GM12878 (cell line): ENCODE data around the gene ACTR1B. TPM values are rescaled to one million over a fixed set of nuclear protein-coding genes. Genes with fewer than 3 reads are reported as not detected.
A peak's percentile ranks its signal among the peaks of the same experiment; 100 is the strongest.

ENCODE experiments used
- ATAC-seq: fragments of 200-7000 bp; cut with Tn5 transposase; 3 replicates; pipeline ENCODE4 v1.9.1; 2020; ENCODE audit warnings: mild to moderate bottlenecking, moderate library complexity
- BruUV-seq: library from RNA; stranded (reverse); fragments of 400-500 nt; replicated peaks from 2 replicates; lab custom pipeline; 2021; lab: Mats Ljungman, UMichigan
- CTCF ChIA-PET: fragments of 300-600 bp; sonication (Branson Sonifier 250); formaldehyde crosslinking; extraction: SDS; loops from one replicate; lab custom pipeline; 2021; ENCODE audit warnings: inconsistent platforms; lab: Yijun Ruan, JAX
- POLR2A ChIA-PET: fragments of 350-600 bp; formaldehyde crosslinking; extraction: SDS; loops from one replicate; lab custom pipeline; 2021; ENCODE audit warnings: inconsistent platforms; lab: Charles Lee
- RAD21 ChIA-PET: fragments of 300-600 bp; sonication (Branson Sonifier 250); formaldehyde crosslinking; loops from one replicate; lab custom pipeline; 2023; ENCODE audit warnings: antibody characterized with exemption; ENCODE audit not compliant: unreplicated experiment; lab: Charles Lee
- SMC1A ChIA-PET: fragments of 300-600 bp; sonication (Branson Sonifier 250); formaldehyde crosslinking; loops from one replicate; lab custom pipeline; 2023; ENCODE audit not compliant: unreplicated experiment, uncharacterized antibody; lab: Charles Lee
- DNase-seq: peaks from one replicate; pipeline ENCODE4 v3.0.0-alpha.2; 2011; ENCODE audit warnings: low read depth, low spot score
- FAIRE-seq: peaks from 3 replicates; lab custom pipeline; 2011; peaks lifted over from hg19 to GRCh38; lab: Jason Lieb, UNC
- H2AFZ ChIP-seq: 2 replicates; pipeline ENCODE4 v1.6.0; 2011; ENCODE audit warnings: low read depth, low read length, control low read depth; ENCODE audit not compliant: control insufficient read depth
- H3K27ac ChIP-seq: 2 replicates; pipeline ENCODE4 v1.5.1; 2011; ENCODE audit warnings: control low read depth; ENCODE audit not compliant: control insufficient read depth, insufficient read depth
- H3K27me3 ChIP-seq, 2 experiments: replicated peaks in 1 of 2; 2 replicates each; pipeline versions ENCODE4 v1.6.0 to v1.6.1; 2011; ENCODE audit warnings: low read length in 1 of 2; ENCODE audit not compliant: control insufficient read depth in 2 of 2, insufficient read depth in 2 of 2
- H3K36me3 ChIP-seq, 2 experiments: 2 replicates each; pipeline ENCODE4 v1.5.1; 2011; ENCODE audit warnings: low read length in 1 of 2; ENCODE audit not compliant: control insufficient read depth in 2 of 2, insufficient read depth in 2 of 2
- H3K4me1 ChIP-seq: 2 replicates; pipeline ENCODE4 v1.6.1; 2011; ENCODE audit warnings: mild to moderate bottlenecking, low read length, moderate library complexity, mixed read lengths; ENCODE audit not compliant: control insufficient read depth, insufficient read depth
- H3K4me2 ChIP-seq: 2 replicates; pipeline ENCODE4 v1.6.0; 2011; ENCODE audit warnings: control low read depth; ENCODE audit not compliant: control insufficient read depth, insufficient read depth
- H3K4me3 ChIP-seq: fragments of 200-600 bp; sonication (generic); 2 replicates; pipeline ENCODE4 v1.5.1; 2016
- H3K79me2 ChIP-seq: 2 replicates; pipeline ENCODE4 v1.6.0; 2011; ENCODE audit warnings: low read length; ENCODE audit not compliant: control insufficient read depth, insufficient read depth
- H3K9ac ChIP-seq: 2 replicates; pipeline ENCODE4 v1.8.0; 2011; ENCODE audit warnings: low read length, control low read depth, mixed read lengths; ENCODE audit not compliant: control insufficient read depth, insufficient read depth
- H3K9me3 ChIP-seq: replicated peaks from 3 replicates; pipeline ENCODE4 v1.5.1; 2011; ENCODE audit warnings: mild to moderate bottlenecking, low read length; ENCODE audit not compliant: control insufficient read depth, insufficient read depth
- H4K20me1 ChIP-seq: 2 replicates; pipeline ENCODE4 v1.6.0; 2011; ENCODE audit not compliant: control insufficient read depth, insufficient read depth
- ASH2L ChIP-seq: fragments of 300-600, 200-600 bp; sonication (generic); IDR thresholded peaks from 2 replicates; pipeline ENCODE4 v1.6.1; 2017; ENCODE audit warnings: low read depth, mild to moderate bottlenecking, borderline replicate concordance
- EP300 ChIP-seq, 2 experiments: fragments of 150-350 bp in 1 of 2; IDR thresholded peaks; 2 replicates each; pipeline ENCODE4 v1.6.1; 2011 to 2012; ENCODE audit warnings: low read depth in 2 of 2, low read length in 2 of 2, borderline replicate concordance in 1 of 2, improper control_type of control experiment in 1 of 2, inconsistent platforms in 1 of 2; ENCODE audit not compliant: control insufficient read depth in 1 of 2
- GATAD2B ChIP-seq: fragments of 450-650 bp; conservative IDR thresholded peaks from 2 replicates; pipeline ENCODE4 v1.6.1; 2017; ENCODE audit warnings: low read depth, mild to moderate bottlenecking, moderate library complexity
- JUND ChIP-seq: IDR thresholded peaks from 2 replicates; pipeline ENCODE4 v1.6.1; 2012; ENCODE audit warnings: low read depth, mild to moderate bottlenecking, low read length, improper control_type of control experiment, moderate library complexity
- LARP7 ChIP-seq: fragments of 450-650 bp; IDR thresholded peaks from 2 replicates; pipeline ENCODE4 v1.6.1; 2017; ENCODE audit warnings: mild to moderate bottlenecking
- MTA3 ChIP-seq: IDR thresholded peaks from 2 replicates; pipeline ENCODE4 v1.6.1; 2012; ENCODE audit warnings: low read length, inconsistent platforms, borderline replicate concordance
- NR2F1 ChIP-seq: fragments of 450-650 bp; conservative IDR thresholded peaks from 2 replicates; pipeline ENCODE4 v1.6.1; 2017; ENCODE audit warnings: mild to moderate bottlenecking
- SMARCA5 ChIP-seq: fragments of 450-650 bp; IDR thresholded peaks from 2 replicates; pipeline ENCODE4 v1.6.1; 2017; ENCODE audit warnings: mild to moderate bottlenecking
- SREBF1 ChIP-seq: IDR thresholded peaks from 2 replicates; pipeline ENCODE4 v1.6.1; 2012; ENCODE audit warnings: mild to moderate bottlenecking, low read length
- SREBF2 ChIP-seq: IDR thresholded peaks from 2 replicates; pipeline ENCODE4 v1.6.1; 2012; ENCODE audit warnings: mild to moderate bottlenecking, low read length
- TCF12 ChIP-seq: IDR thresholded peaks from 2 replicates; pipeline ENCODE4 v1.6.1; 2011; ENCODE audit warnings: low read depth, mild to moderate bottlenecking, low read length
- ZNF24 ChIP-seq: fragments of 450-650 bp; IDR thresholded peaks from 2 replicates; pipeline ENCODE4 v1.6.1; 2017; ENCODE audit warnings: antibody characterized with exemption, mild to moderate bottlenecking
- ZNF384 ChIP-seq: IDR thresholded peaks from 2 replicates; pipeline ENCODE4 v1.6.1; 2012; ENCODE audit warnings: low read depth, mild to moderate bottlenecking, low read length, improper control_type of control experiment, borderline replicate concordance
- WGBS: methylation state at CpG from one replicate; pipeline ENCODE4 v1.1.6; 2016; ENCODE audit warnings: low lambda C conversion rate; ENCODE audit not compliant: insufficient replicate concordance, insufficient coverage; ENCODE audit errors: missing lambda C conversion rate; 5-methylcytosine and 5-hydroxymethylcytosine counted together
- in situ Hi-C: fragments of 300-500 bp; cut with MboI; formaldehyde crosslinking; loops from 9 replicates; pipeline ENCODE4 v1.14.3; 2018; ENCODE audit warnings: mixed read lengths
- intact Hi-C: fragments of 100-400 bp; cut with micrococcal nuclease; formaldehyde crosslinking; loops from one replicate; pipeline ENCODE4 v1.14.2; 2022; ENCODE audit not compliant: unreplicated experiment
- polyA plus RNA-seq, 11 experiments: library from polyadenylated mRNA; depleted of rRNA in 4 of 11; unstranded in 6 of 11; stranded (reverse) in 5 of 11; fragments of >200 nt; fragmentation: Nextera tagmentation in 4 of 11; fragmentation: Illumina TruSeq in 1 of 11; extraction: Ambion mirVana in 4 of 11; extraction: Trizol in 1 of 11; gene quantifications; 1 replicate in 1 of 11; 2 replicates in 10 of 11; pipeline versions ENCODE4 v1.2.1 to v1.2.3, GENCODE V29; 2011 to 2016; ENCODE audit warnings: inconsistent platforms in 2 of 11, missing spikeins in 2 of 11, low read depth in 1 of 11
- total RNA-seq, 4 experiments: library from RNA; depleted of rRNA in 3 of 4; stranded (reverse); fragments of >200 nt in 3 of 4; fragmentation: Illumina TruSeq in 1 of 4; extraction: Trizol in 1 of 4; gene quantifications; 2 replicates each; pipeline versions ENCODE4 v1.2.1 to v1.2.3, GENCODE V29; 2013 to 2021
- TF ChIP-seq, protein P1 (sequence below), 3 experiments: IDR thresholded peaks in 2 of 3; conservative IDR thresholded peaks in 1 of 3; 2 replicates each; pipeline ENCODE4 v1.5.1; 2011; ENCODE audit warnings: low read depth in 3 of 3, low read length in 3 of 3, mild to moderate bottlenecking in 3 of 3, control low read depth in 2 of 3, moderate library complexity in 2 of 3, inconsistent platforms in 1 of 3, mixed read lengths in 1 of 3; ENCODE audit not compliant: control insufficient read depth in 2 of 3, insufficient read depth in 1 of 3; ENCODE audit errors: extremely low read depth in 1 of 3
- TF ChIP-seq, protein P2 (sequence below): fragments of 450-650 bp; IDR thresholded peaks from 2 replicates; pipeline ENCODE4 v1.6.1; 2017; ENCODE audit warnings: mild to moderate bottlenecking, low read depth, inconsistent platforms; ENCODE audit not compliant: poor library complexity, severe bottlenecking

ACTR1B gene
- total and polyA plus RNA-seq, 10 of the 15 experiments (the other 5 are each of a cell fraction or from before 2014, with no cell fraction given), result 1.3 to 62.8 (median 44.8) TPM

DNA sequence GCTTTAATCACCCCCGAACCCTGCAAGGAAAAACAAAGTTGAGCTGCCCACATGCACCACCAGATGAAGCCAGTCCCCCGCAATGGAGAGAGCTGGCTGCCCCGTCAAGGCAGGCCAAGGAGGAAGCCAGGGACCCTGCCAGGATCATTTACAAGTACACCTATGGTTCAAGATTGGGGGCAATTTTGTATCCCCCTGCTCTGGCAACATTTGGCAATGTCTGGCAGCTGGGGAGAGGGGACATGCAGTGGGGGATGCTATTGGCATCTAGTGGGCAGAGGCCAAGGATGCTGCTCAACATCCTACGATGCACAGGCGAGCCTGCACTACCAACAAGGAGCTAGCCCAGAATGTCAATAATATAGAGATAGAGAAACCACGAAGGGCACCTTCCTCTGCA is 1.9 kb downstream of the ACTR1B start:
- ChIA-PET POLR2A (interaction anchor here (0.9 to 7.5 kb wide), 9 partner anchors 10 to 1600 kb away, joined by 3 to 132 read pairs (median 4); partner anchors contain the start of gene COX5B), SMC1A (interaction anchor here (0.9 to 5.6 kb wide), 11 partner anchors 8 to 1599 kb away, joined by 3 to 81 read pairs (median 7); partner anchors contain the start of gene COX5B), CTCF (interaction anchor here (1.3 to 6.0 kb wide), 7 partner anchors 11 to 71 kb away, joined by 3 to 114 read pairs (median 11); partner anchors contain the start of gene COX5B), RAD21 (interaction anchor here (1.2 to 5.9 kb wide), 7 partner anchors 11 to 71 kb away, joined by 4 to 76 read pairs (median 16); partner anchors contain the start of genes ANKRD36B and COX5B)
- intact Hi-C loops, result loop anchor here (2.0 kb wide), 2 partner anchors 15 to 71 kb away; partner anchors contain the start of gene COX5B
- peak overlapping the region; percentile 98 for H3K4me3 ChIP-seq
- H3K27me3 ChIP-seq, result no peaks in the 10 kb centered on the region
- H3K4me2 ChIP-seq, result peak overlapping the region; percentile 90
- H3K9ac ChIP-seq, result peak overlapping the region; percentile 96; the same call in 1 of the 2 replicates
- WGBS, result 86% methylated on average over 6 of the region's 6 CpGs
- H3K27ac ChIP-seq, result peak overlapping the region; percentile 96; the same call in 1 of the 2 replicates
- H2AFZ ChIP-seq, result no peak overlapping the region
- no peaks in the 10 kb centered on the region; the same call in 1 of the 2 replicates for H3K4me1 ChIP-seq
- no peak for ATAC-seq
- FAIRE-seq, result no peak
- no peaks in the 10 kb centered on the region for H3K9me3 ChIP-seq
- peaks cover 2% of the 10 kb centered on the region; the same call in 1 of the 2 replicates for H4K20me1 ChIP-seq
- DNase-seq, result no peak
- H3K79me2 ChIP-seq, result peaks cover 32% of the 10 kb centered on the region
- TSS peak; percentile 63 for BruUV-seq
- peaks cover 5 to 6% of the 10 kb centered on the region in 2 experiments; a peak in 3 of 4 replicates for H3K36me3 ChIP-seq
- in situ Hi-C loops, result loop anchor here (10.0 kb wide), 1 partner anchor 1597 kb away; no protein-coding TSS in a partner anchor
- no peak for TF ChIP-seq SMARCA5
- TF ChIP-seq ASH2L, result no peak
- no peak for TF ChIP-seq LARP7
- TF ChIP-seq GATAD2B, result no peak
- no peak for TF ChIP-seq JUND
- TF ChIP-seq NR2F1, result no peak
- no peak for TF ChIP-seq SREBF1
- TF ChIP-seq ZNF24, result no peak
- TF ChIP-seq, protein P1, sequence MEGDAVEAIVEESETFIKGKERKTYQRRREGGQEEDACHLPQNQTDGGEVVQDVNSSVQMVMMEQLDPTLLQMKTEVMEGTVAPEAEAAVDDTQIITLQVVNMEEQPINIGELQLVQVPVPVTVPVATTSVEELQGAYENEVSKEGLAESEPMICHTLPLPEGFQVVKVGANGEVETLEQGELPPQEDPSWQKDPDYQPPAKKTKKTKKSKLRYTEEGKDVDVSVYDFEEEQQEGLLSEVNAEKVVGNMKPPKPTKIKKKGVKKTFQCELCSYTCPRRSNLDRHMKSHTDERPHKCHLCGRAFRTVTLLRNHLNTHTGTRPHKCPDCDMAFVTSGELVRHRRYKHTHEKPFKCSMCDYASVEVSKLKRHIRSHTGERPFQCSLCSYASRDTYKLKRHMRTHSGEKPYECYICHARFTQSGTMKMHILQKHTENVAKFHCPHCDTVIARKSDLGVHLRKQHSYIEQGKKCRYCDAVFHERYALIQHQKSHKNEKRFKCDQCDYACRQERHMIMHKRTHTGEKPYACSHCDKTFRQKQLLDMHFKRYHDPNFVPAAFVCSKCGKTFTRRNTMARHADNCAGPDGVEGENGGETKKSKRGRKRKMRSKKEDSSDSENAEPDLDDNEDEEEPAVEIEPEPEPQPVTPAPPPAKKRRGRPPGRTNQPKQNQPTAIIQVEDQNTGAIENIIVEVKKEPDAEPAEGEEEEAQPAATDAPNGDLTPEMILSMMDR (IDR thresholded peaks at IDR 0.05 in 2 of 3, conservative IDR thresholded peaks at IDR 0.05 in 1 of 3; ENCODE audit: control insufficient read depth in 2 of 3, extremely low read depth in 1 of 3, insufficient read depth in 1 of 3, low read depth in 3 of 3, low read length in 3 of 3), result no peak
- TF ChIP-seq SREBF2, result no peak
- no peak for TF ChIP-seq EP300 (IDR thresholded peaks at IDR 0.05; ENCODE audit: borderline replicate concordance in 1 of 2, control insufficient read depth in 1 of 2, low read depth in 2 of 2, low read length in 2 of 2)
- TF ChIP-seq MTA3, result no peak
- no peak for TF ChIP-seq TCF12
- TF ChIP-seq, protein P2, sequence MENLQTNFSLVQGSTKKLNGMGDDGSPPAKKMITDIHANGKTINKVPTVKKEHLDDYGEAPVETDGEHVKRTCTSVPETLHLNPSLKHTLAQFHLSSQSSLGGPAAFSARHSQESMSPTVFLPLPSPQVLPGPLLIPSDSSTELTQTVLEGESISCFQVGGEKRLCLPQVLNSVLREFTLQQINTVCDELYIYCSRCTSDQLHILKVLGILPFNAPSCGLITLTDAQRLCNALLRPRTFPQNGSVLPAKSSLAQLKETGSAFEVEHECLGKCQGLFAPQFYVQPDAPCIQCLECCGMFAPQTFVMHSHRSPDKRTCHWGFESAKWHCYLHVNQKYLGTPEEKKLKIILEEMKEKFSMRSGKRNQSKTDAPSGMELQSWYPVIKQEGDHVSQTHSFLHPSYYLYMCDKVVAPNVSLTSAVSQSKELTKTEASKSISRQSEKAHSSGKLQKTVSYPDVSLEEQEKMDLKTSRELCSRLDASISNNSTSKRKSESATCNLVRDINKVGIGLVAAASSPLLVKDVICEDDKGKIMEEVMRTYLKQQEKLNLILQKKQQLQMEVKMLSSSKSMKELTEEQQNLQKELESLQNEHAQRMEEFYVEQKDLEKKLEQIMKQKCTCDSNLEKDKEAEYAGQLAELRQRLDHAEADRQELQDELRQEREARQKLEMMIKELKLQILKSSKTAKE, result no peak
- TF ChIP-seq ZNF384, result no peak
